A673 (cell line): ENCODE results near the gene HDAC3.

Experiments used
- CTCF ChIP-seq: fragments of 300-800, 200-600 bp; sonication (generic); conservative IDR thresholded peaks from 2 replicates; pipeline ENCODE4 v1.5.1; 2017; ENCODE audit warnings: low read depth, mild to moderate bottlenecking, antibody characterized with exemption, low read length, moderate library complexity, mixed read lengths
- EZH2 ChIP-seq: fragments of 200-600 bp; sonication (generic); IDR thresholded peaks from 2 replicates; pipeline ENCODE4 v1.6.1; 2017; ENCODE audit warnings: borderline replicate concordance, low read depth, mild to moderate bottlenecking, mixed read lengths, antibody characterized with exemption, low read length; ENCODE audit not compliant: poor library complexity, severe bottlenecking

- TF ChIP-seq CTCF, result no peak
- TF ChIP-seq EZH2, result no peak
Measured at GRCh38 chr5:141603923-141604717, 32.5 kb downstream of the HDAC3 start.
